Pancreas (tissue), 10 donors: ENCODE measurements around the gene ENDOV. TPM values are rescaled to one million over a fixed set of nuclear protein-coding genes. Genes with fewer than 3 reads are reported as not detected.
"Not testable (repeated sequence)": the region's sequence is repeated elsewhere in the genome, so short reads cannot be mapped to it uniquely, and the experiment has no call there.

Experiments
- ATAC-seq, 4 donors: fragments of 200-7000 bp; cut with Tn5 transposase; one replicate each; pipeline versions ENCODE4 v1.8.0 to v1.9.1; 2020; ENCODE audit warnings: mild to moderate bottlenecking in 4 of 4, moderate library complexity in 4 of 4
- DNase-seq, 6 donors: peaks; one replicate each; pipeline ENCODE4 v3.0.0-alpha.2; 2020
- FAIRE-seq: peaks from 2 replicates; lab custom pipeline; 2012; peaks lifted over from hg19 to GRCh38; lab: Jason Lieb, UNC
- H3K27ac ChIP-seq, 4 donors: fragments of 200-600 bp; sonication (generic); 1 replicate in 3 of 4; 2 replicates in 1 of 4; pipeline versions ENCODE4 v1.5.0 to v1.8.0; 2020
- H3K27me3 ChIP-seq, 4 donors: fragments of 200-600 bp; one replicate each; pipeline ENCODE4 v1.8.0; 2021
- H3K36me3 ChIP-seq, 3 donors: fragments of 200-600 bp; sonication (generic) in 1 of 3; one replicate each; pipeline versions ENCODE4 v1.5.0 to v1.8.0; 2020 to 2021
- H3K4me1 ChIP-seq, 3 donors: fragments of 200-600 bp; one replicate each; pipeline ENCODE4 v1.8.0; 2021
- H3K4me3 ChIP-seq, 4 donors: fragments of 200-600 bp; sonication (generic) in 2 of 4; one replicate each; pipeline versions ENCODE4 v1.5.0 to v1.8.0; 2020 to 2021
- H3K9me3 ChIP-seq, 4 donors: fragments of 200-600 bp; one replicate each; pipeline ENCODE4 v1.8.0; 2021
- WGBS, 2 donors: extraction: QIAGEN DNeasy Blood & Tissue Kit; methylation state at CpG; one replicate each; pipeline ENCODE4 v1.1.7; 2013; 5-methylcytosine and 5-hydroxymethylcytosine counted together
- intact Hi-C, 3 donors: fragments of 100-400 bp; cut with DNase I; formaldehyde crosslinking; loops; one replicate each; pipeline versions ENCODE4 v1.11.1 to v1.14.2; 2022
- polyA plus RNA-seq, 2 donors: library from polyadenylated mRNA; stranded (reverse); fragments of 200-250 nt; gene quantifications; one replicate each; pipeline ENCODE4 v1.2.3, GENCODE V29; 2013
- total RNA-seq, 6 donors: library from RNA; stranded (reverse); fragmentation: NEBNext Ultra II Directional in 4 of 6; extraction: Animal tissue kit (Norgen Biotek cat#: 25700) in 4 of 6; gene quantifications; one replicate each; pipeline versions ENCODE4 v1.2.1 to v1.2.4, GENCODE V29; 2021 to 2023
- TF ChIP-seq, protein P1 (sequence below), 4 donors: fragments of 200-600 bp; sonication (generic) in 3 of 4; IDR thresholded peaks; one replicate each; pipeline versions ENCODE4 v1.5.0 to v1.8.0; 2021; ENCODE audit warnings: antibody characterized with exemption in 4 of 4
- donor health status: healthy with polysubstance abuse.
- donor health status: DM: no; HTN: no; CAD: no; lungs with moderate emphysema.
- donor health status: DM: no; HTN: no; CAD: no.
- donor health status: control.
- donor health status: control.
- donor health status: Bipolar disorder and iron deficiency.
- donor health status: DM: yes; HTN: yes; CAD: no.
- donor health status: DM: no; HTN: no; CAD: no.
- donor health status: DM: no; HTN: no; CAD: no.
- donor health status: DM: yes; HTN: yes; CAD: no.

Gene ENDOV
- total and polyA plus RNA-seq, 8 donors, result 8.7 to 20.4 (median 12.9) TPM

DNA sequence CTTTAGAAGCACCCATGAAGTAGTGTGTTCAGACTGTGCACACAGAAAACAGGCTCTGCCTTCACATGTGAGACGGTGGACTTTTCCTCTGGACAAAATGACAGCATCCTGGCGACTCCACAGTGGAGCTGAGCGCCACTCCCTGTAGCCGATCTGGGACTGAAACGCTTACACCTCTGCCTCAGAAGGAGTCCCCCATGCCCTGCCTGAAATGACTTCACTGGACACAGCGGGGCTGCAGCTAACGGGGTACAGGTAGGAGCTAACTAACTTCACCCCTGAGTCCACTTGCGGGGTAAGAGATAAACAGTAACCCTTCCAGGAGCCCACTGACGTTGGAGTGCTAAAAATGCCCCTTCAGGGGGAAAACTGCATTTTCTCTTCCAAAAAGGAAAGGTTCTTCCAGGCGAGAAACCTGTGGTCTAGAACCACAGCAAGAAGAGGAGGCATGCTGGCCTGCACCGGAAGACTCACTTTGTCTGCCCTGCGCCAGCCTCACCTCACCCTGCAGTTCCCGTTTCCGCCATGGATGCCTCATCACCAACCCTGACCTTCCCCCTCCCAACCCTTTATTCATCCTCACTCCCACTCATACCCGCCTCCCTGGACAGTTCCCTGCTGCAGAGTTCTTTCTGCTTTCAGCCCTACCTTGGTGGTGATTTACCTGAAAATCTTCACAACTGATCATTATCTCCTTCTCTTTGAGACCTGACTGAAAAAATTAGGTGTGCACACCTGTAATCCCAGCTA, 19.4 kb upstream of the ENDOV start:
- ATAC-seq, result peak in 1 of 4 donors; percentile 27
- WGBS, 2 donors, result 83 to 88% methylated on average over 15 of the region's 15 CpGs
- no peaks in the 10 kb centered on the region for H3K9me3 ChIP-seq
- H3K4me3 ChIP-seq, result no peak overlapping the region
- intact Hi-C loops, result no loop called here
- no peak overlapping the region for H3K27ac ChIP-seq
- H3K36me3 ChIP-seq, result peaks cover 0 to 5% (median 3%) of the 10 kb centered on the region in 3 donors
- no peak for DNase-seq
- no peaks in the 10 kb centered on the region for H3K27me3 ChIP-seq
- no peak for FAIRE-seq
- no peaks in the 10 kb centered on the region for H3K4me1 ChIP-seq
- TF ChIP-seq, protein P1, sequence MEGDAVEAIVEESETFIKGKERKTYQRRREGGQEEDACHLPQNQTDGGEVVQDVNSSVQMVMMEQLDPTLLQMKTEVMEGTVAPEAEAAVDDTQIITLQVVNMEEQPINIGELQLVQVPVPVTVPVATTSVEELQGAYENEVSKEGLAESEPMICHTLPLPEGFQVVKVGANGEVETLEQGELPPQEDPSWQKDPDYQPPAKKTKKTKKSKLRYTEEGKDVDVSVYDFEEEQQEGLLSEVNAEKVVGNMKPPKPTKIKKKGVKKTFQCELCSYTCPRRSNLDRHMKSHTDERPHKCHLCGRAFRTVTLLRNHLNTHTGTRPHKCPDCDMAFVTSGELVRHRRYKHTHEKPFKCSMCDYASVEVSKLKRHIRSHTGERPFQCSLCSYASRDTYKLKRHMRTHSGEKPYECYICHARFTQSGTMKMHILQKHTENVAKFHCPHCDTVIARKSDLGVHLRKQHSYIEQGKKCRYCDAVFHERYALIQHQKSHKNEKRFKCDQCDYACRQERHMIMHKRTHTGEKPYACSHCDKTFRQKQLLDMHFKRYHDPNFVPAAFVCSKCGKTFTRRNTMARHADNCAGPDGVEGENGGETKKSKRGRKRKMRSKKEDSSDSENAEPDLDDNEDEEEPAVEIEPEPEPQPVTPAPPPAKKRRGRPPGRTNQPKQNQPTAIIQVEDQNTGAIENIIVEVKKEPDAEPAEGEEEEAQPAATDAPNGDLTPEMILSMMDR (IDR thresholded peaks at IDR 0.05), result no peak

DNA sequence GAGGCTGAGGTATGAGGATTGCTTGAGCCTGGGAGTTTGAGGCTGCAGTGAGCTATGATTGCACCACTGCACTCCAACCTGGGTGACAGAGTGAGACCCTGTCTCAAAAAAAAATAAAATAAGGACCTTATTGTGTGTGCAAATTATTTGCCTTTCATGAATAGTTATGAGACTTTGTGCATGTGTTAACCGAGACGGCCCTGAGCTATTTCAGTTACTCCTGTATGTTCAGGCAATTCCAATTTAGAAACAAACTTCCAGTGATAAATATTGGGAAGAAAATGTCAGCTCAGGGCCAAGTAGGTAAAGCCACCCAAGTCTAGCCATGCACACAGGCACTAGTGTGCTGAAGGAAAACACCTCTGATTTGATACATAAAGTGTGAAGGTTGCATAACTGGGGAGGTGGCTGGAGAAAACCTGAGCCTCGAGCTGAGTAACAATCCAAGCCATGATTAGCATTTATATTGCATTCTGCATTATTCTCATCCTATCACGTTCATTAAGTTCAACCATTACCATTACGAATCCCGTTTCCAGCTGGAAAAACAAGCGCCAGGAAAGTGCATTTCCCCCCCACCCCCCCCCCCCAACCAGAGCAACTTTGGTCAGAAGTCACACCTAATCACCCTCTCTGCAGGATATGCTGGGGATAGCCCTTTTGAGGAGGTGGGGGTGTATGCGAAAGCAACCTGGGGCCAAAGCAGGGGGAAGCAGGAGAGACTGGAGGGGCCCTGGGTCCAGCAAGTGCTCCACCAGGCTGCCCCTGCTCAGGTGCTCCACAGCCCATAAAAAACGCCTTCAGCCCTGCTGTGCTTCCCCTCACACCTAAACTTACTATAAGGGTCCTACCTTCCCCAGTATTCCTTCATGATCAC, 18.6 kb upstream of the ENDOV start:
- Histone ChIP-seq H3K27ac (no peak overlapping the region), H3K4me1 (no peaks in the 10 kb centered on the region), H3K27me3 (no peaks in the 10 kb centered on the region), H3K36me3 (no peaks in the 10 kb centered on the region), H3K9me3 (no peaks in the 10 kb centered on the region), H3K4me3 (no peak overlapping the region)
- TF ChIP-seq, protein P1 (IDR thresholded peaks at IDR 0.05), result no peak
- ATAC-seq (peak in 1 of 4 donors; percentile 24), DNase-seq (no peak), FAIRE-seq (no peak)
- intact Hi-C loops, result no loop called here
- WGBS, 2 donors, result 59 to 72% methylated on average over 9 of the region's 9 CpGs

- no peak for ATAC-seq
- no peak for FAIRE-seq
Measured at GRCh38 chr17:80397034-80397387, 18.0 kb upstream of the ENDOV start.

GRCh38 chr17:80397686-80398085, 17.3 kb upstream of the ENDOV start:
- 84 to 86% methylated on average over 10 of the region's 10 CpGs for WGBS, 2 donors
- Histone ChIP-seq H3K27me3 (no peaks in the 10 kb centered on the region), H3K4me3 (no peak overlapping the region), H3K27ac (no peak overlapping the region), H3K4me1 (no peaks in the 10 kb centered on the region), H3K36me3 (no peaks in the 10 kb centered on the region), H3K9me3 (no peaks in the 10 kb centered on the region)
- intact Hi-C loops, result no loop called here
- ATAC-seq, result no peak
- no peak for FAIRE-seq
- TF ChIP-seq, protein P1 (IDR thresholded peaks at IDR 0.05), result no peak
- no peak for DNase-seq

More at GRCh38 chr17:80397034-80397387, 18.0 kb upstream of the ENDOV start:
- Histone ChIP-seq H3K27ac (no peak overlapping the region), H3K4me3 (no peak overlapping the region), H3K27me3 (no peaks in the 10 kb centered on the region), H3K9me3 (no peaks in the 10 kb centered on the region), H3K4me1 (no peaks in the 10 kb centered on the region), H3K36me3 (no peaks in the 10 kb centered on the region)
- no peak for DNase-seq
- TF ChIP-seq, protein P1 (IDR thresholded peaks at IDR 0.05), result no peak
- 90 to 92% methylated on average over 6 of the region's 6 CpGs for WGBS, 2 donors
- intact Hi-C loops, result no loop called here

DNA sequence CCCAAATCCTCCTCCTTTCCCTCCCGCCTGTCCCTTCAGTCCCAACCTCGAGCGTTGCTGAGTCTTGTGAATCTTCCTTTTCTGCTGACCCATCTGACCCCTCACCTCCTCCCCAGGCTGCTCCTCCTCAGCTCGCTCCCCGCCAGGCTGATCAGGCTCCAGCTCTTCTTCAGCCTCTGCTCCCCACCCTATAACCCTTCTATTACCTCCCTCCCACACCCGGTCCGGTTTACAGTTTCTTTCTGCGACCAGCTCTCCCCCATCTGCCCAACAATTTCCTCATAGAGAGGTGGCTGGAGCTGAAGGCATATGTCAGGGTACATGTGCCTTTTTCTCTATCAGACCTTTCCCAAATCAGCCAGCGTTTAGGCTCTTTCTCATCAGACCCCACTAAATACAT, 13.9 kb upstream of the ENDOV start:
- H3K4me3 ChIP-seq, H3K4me1 ChIP-seq, FAIRE-seq, DNase-seq, H3K36me3 ChIP-seq, intact Hi-C loops, H3K9me3 ChIP-seq, H3K27ac ChIP-seq, H3K27me3 ChIP-seq, ATAC-seq: not testable (repeated sequence)
- WGBS, 2 donors, result 83 to 91% methylated on average over 9 of the region's 9 CpGs

DNA sequence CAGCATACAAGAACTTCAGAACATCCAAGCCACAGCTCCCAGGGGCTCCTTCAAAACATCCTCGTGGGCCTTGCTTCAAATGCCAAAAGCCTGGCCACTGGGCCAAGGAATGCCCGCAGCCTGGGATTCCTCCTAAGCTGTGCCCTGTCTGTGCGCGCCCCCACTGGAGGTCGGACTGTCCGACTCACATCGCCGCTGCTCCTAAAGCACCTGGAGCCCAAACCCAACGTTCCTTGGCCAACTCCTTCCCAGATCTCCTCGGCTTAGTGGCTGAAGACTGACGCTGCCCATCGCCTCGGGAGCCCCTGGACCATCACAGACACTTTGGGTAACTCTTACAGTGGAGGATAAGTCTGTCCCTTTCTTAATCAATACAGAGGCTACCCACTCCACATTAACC, 12.9 kb upstream of the ENDOV start:
- intact Hi-C loops, H3K9me3 ChIP-seq, DNase-seq, H3K27ac ChIP-seq, H3K27me3 ChIP-seq, H3K36me3 ChIP-seq, ATAC-seq, FAIRE-seq, H3K4me1 ChIP-seq, H3K4me3 ChIP-seq: not testable (repeated sequence)
- 89 to 91% methylated on average over 13 of the region's 13 CpGs for WGBS, 2 donors
